ENCODE measurements around the gene CD302. TPM values are rescaled to one million over a fixed set of nuclear protein-coding genes. Genes with fewer than 3 reads are reported as not detected.

CD302 gene
- total and polyA plus RNA-seq, 4 donors = 65.9 to 118 (median 96.8) TPM

DNA sequence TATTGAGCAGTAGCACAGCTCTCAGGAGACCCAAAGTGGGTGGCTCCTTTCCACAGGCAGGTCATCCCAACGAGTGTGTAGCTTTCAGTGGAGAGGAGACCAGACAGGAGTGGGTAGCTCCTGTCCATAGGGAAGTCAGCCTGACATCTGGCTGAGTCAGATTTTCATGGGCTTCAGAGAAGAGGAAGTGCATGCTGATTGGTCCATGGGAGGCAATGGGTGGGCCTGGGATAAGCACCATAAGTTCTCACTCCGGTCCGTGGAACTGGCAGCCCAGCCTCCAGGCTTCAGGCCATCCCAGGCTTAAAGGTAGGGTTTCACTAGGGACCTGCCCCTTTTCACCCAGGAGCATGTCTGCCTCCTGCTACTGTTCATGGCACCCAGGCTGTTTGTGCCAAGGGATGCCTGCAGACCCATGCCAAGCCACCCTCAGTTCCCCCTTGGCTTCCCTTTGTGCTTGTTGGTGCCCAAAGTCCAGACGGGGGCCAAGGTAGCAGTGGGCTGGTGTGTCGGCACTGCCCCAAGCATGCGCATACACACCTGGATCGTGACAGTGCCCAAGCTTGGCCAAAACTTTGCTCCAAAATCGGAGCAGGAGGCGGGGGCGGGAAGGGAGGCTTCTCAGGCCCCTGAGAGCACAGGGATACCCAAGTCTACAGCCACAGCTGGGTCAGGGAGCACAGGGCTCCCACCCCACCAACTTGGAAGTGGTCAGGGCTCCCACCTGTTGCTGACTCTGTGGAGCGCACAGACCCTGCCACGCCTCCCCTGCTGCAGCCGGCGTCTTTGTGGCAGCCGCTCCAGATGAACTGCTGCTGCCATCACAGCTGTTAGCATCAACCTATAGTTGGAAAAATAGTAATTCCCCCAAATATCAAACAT lies 59.3 kb downstream of the CD302 start (continued):
- TF ChIP-seq RXRA (IDR thresholded peaks at IDR 0.05) = no peak

DNA sequence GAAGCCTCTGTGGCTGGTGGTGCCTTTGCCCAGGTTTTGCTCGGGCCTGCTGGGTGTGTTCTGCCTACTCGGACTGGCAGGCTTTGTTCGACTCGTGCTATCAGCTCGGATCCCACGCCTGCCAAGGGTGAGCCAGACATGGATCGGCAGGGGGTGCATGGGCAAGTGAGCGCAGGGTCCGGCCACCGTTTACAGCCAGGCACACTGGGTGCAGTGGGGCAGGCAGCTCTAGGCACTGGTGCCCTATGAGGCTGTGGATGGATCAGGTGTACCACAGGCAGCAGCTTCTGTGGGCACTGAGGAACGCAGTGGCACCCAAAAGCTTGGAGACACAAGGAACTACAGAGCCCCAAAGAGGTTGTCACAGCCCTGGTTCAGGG lies 60.1 kb downstream of the CD302 start:
- DNase-seq (ENCODE audit: low spot score) = no peak
- Histone ChIP-seq H3K4me1 (ENCODE audit: control insufficient read depth in 4 of 4, insufficient read depth in 4 of 4, low read length in 3 of 4) (no peaks in the 10 kb centered on the region), H3K4me3 (ENCODE audit: low read depth in 1 of 3, low read length in 3 of 3) (no peak overlapping the region), H3K9me3 (ENCODE audit: control insufficient read depth in 4 of 4, low read length in 3 of 4) (no peaks in the 10 kb centered on the region), H3K36me3 (ENCODE audit: control insufficient read depth in 4 of 4, insufficient read depth in 3 of 4, low read depth in 1 of 4, low read length in 3 of 4) (peaks cover 5 to 37% (median 17%) of the 10 kb centered on the region in 4 donors), H3K9ac (ENCODE audit: low read depth in 1 of 2, low read length in 2 of 2) (no peak overlapping the region), H3K27me3 (ENCODE audit: control insufficient read depth in 4 of 4, insufficient read depth in 4 of 4, low read length in 3 of 4) (no peaks in the 10 kb centered on the region), H3K27ac (ENCODE audit: low read depth in 1 of 2, low read length in 2 of 2) (no peak overlapping the region)
- WGBS = 93% methylated on average over 11 of the region's 11 CpGs
- TF ChIP-seq, protein P1, sequence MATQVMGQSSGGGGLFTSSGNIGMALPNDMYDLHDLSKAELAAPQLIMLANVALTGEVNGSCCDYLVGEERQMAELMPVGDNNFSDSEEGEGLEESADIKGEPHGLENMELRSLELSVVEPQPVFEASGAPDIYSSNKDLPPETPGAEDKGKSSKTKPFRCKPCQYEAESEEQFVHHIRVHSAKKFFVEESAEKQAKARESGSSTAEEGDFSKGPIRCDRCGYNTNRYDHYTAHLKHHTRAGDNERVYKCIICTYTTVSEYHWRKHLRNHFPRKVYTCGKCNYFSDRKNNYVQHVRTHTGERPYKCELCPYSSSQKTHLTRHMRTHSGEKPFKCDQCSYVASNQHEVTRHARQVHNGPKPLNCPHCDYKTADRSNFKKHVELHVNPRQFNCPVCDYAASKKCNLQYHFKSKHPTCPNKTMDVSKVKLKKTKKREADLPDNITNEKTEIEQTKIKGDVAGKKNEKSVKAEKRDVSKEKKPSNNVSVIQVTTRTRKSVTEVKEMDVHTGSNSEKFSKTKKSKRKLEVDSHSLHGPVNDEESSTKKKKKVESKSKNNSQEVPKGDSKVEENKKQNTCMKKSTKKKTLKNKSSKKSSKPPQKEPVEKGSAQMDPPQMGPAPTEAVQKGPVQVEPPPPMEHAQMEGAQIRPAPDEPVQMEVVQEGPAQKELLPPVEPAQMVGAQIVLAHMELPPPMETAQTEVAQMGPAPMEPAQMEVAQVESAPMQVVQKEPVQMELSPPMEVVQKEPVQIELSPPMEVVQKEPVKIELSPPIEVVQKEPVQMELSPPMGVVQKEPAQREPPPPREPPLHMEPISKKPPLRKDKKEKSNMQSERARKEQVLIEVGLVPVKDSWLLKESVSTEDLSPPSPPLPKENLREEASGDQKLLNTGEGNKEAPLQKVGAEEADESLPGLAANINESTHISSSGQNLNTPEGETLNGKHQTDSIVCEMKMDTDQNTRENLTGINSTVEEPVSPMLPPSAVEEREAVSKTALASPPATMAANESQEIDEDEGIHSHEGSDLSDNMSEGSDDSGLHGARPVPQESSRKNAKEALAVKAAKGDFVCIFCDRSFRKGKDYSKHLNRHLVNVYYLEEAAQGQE (IDR thresholded peaks at IDR 0.05) = no peak
- TF ChIP-seq RAD21 (IDR thresholded peaks at IDR 0.05) = no peak
- TF ChIP-seq HNF4G (IDR thresholded peaks at IDR 0.05) = no peak
- no peak for TF ChIP-seq NR2F2 (IDR thresholded peaks at IDR 0.05)
- TF ChIP-seq, protein P2, sequence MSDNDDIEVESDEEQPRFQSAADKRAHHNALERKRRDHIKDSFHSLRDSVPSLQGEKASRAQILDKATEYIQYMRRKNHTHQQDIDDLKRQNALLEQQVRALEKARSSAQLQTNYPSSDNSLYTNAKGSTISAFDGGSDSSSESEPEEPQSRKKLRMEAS (IDR thresholded peaks at IDR 0.05) = no peak
- no peak for TF ChIP-seq GABPA (IDR thresholded peaks at IDR 0.05 in 1 of 2, conservative IDR thresholded peaks at IDR 0.05 in 1 of 2)

DNA sequence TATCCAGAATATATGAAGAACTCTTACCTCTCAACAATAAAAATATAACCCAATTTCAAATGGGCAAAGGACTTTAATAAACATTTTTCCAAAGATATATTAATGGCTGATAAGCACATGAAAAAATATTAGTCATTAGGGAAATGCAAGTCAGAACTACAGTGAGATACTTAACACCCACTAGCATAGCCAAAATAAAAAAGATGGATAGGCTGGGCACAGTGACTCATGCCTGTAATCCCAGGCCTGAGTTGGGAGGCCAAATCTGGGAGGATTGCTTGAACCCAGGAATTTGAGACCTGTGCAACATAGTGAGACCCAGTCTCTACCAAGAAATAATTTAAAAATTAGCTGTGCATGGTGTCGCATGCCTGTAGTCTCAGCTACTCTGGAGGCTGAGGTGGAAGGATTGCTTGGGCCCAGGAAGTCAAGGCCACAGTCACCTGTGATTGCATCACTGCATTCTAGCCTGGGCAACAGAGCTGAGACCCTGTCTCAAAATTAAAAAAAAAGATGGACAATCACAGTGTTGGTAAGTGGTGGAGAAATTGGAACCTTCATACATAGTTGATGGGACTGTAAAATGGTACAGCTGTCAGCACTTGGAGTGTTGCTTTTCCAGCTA lies 60.6 kb downstream of the CD302 start:
- DNase-seq (ENCODE audit: low spot score) = no peak
- peaks cover 5 to 39% (median 17%) of the 10 kb centered on the region in 4 donors for H3K36me3 ChIP-seq (ENCODE audit: control insufficient read depth in 4 of 4, insufficient read depth in 3 of 4, low read depth in 1 of 4, low read length in 3 of 4)
- H3K9me3 ChIP-seq (ENCODE audit: control insufficient read depth in 4 of 4, low read length in 3 of 4) = no peaks in the 10 kb centered on the region
- no peak overlapping the region for H3K27ac ChIP-seq (ENCODE audit: low read depth in 1 of 2, low read length in 2 of 2)
- TF ChIP-seq, protein P3, sequence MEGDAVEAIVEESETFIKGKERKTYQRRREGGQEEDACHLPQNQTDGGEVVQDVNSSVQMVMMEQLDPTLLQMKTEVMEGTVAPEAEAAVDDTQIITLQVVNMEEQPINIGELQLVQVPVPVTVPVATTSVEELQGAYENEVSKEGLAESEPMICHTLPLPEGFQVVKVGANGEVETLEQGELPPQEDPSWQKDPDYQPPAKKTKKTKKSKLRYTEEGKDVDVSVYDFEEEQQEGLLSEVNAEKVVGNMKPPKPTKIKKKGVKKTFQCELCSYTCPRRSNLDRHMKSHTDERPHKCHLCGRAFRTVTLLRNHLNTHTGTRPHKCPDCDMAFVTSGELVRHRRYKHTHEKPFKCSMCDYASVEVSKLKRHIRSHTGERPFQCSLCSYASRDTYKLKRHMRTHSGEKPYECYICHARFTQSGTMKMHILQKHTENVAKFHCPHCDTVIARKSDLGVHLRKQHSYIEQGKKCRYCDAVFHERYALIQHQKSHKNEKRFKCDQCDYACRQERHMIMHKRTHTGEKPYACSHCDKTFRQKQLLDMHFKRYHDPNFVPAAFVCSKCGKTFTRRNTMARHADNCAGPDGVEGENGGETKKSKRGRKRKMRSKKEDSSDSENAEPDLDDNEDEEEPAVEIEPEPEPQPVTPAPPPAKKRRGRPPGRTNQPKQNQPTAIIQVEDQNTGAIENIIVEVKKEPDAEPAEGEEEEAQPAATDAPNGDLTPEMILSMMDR (IDR thresholded peaks at IDR 0.05; ENCODE audit: low read depth, low read length, missing input control) = no peak
- no peak for TF ChIP-seq EGR1 (IDR thresholded peaks at IDR 0.05; ENCODE audit: low read depth in 2 of 2)
- TF ChIP-seq NR2F2 (IDR thresholded peaks at IDR 0.05) = no peak
- TF ChIP-seq, protein P1 (IDR thresholded peaks at IDR 0.05) = no peak
- TF ChIP-seq RAD21 (IDR thresholded peaks at IDR 0.05) = no peak
- no peak for TF ChIP-seq HNF4A (conservative IDR thresholded peaks at IDR 0.05)
- TF ChIP-seq FOXA1 (IDR thresholded peaks at IDR 0.05) = no peak
- TF ChIP-seq JUND (IDR thresholded peaks at IDR 0.05) = no peak
- TF ChIP-seq TAF1 (conservative IDR thresholded peaks at IDR 0.05) = no peak
- no peak for TF ChIP-seq SP1 (IDR thresholded peaks at IDR 0.05)
- TF ChIP-seq, protein P4, sequence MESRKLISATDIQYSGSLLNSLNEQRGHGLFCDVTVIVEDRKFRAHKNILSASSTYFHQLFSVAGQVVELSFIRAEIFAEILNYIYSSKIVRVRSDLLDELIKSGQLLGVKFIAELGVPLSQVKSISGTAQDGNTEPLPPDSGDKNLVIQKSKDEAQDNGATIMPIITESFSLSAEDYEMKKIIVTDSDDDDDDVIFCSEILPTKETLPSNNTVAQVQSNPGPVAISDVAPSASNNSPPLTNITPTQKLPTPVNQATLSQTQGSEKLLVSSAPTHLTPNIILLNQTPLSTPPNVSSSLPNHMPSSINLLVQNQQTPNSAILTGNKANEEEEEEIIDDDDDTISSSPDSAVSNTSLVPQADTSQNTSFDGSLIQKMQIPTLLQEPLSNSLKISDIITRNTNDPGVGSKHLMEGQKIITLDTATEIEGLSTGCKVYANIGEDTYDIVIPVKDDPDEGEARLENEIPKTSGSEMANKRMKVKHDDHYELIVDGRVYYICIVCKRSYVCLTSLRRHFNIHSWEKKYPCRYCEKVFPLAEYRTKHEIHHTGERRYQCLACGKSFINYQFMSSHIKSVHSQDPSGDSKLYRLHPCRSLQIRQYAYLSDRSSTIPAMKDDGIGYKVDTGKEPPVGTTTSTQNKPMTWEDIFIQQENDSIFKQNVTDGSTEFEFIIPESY (IDR thresholded peaks at IDR 0.05) = no peak
- TF ChIP-seq RXRA (IDR thresholded peaks at IDR 0.05) = no peak
- TF ChIP-seq GABPA (IDR thresholded peaks at IDR 0.05 in 1 of 2, conservative IDR thresholded peaks at IDR 0.05 in 1 of 2) = no peak
- TF ChIP-seq HNF4G (IDR thresholded peaks at IDR 0.05) = no peak
- TF ChIP-seq YY1 (IDR thresholded peaks at IDR 0.05) = no peak
- no peak overlapping the region for H3K9ac ChIP-seq (ENCODE audit: low read depth in 1 of 2, low read length in 2 of 2)
- no peak overlapping the region for H3K4me3 ChIP-seq (ENCODE audit: low read depth in 1 of 3, low read length in 3 of 3)
- 98% methylated on average over 1 of the region's 1 CpG for WGBS
- H3K27me3 ChIP-seq (ENCODE audit: control insufficient read depth in 4 of 4, insufficient read depth in 4 of 4, low read length in 3 of 4) = no peaks in the 10 kb centered on the region
- no peaks in the 10 kb centered on the region for H3K4me1 ChIP-seq (ENCODE audit: control insufficient read depth in 4 of 4, insufficient read depth in 4 of 4, low read length in 3 of 4)

Measured in liver (tissue), 9 donors.